Trophoblast cell (in vitro differentiated cells and primary cell): Measurements from ENCODE around the gene LHCGR. TPM values are rescaled to one million over a fixed set of nuclear protein-coding genes. Genes with fewer than 3 reads are reported as not detected.

Experiments
- DNase-seq, 2 donors: peaks; one replicate each; pipeline ENCODE4 v3.0.0-alpha.2; 2016
- H2AFZ ChIP-seq: 2 replicates; pipeline ENCODE4 v1.6.1; 2013; ENCODE audit warnings: low read length, moderate library complexity, mild to moderate bottlenecking; ENCODE audit not compliant: insufficient read depth, poor library complexity
- H2AK5ac ChIP-seq: 2 replicates; pipeline ENCODE4 v1.6.1; 2013; ENCODE audit warnings: mild to moderate bottlenecking, low read length
- H2BK120ac ChIP-seq: 2 replicates; pipeline ENCODE4 v1.6.1; 2013; ENCODE audit warnings: low read length, mild to moderate bottlenecking, moderate library complexity; ENCODE audit not compliant: insufficient read depth, poor library complexity
- H2BK12ac ChIP-seq: 2 replicates; pipeline ENCODE4 v1.6.1; 2013; ENCODE audit warnings: mild to moderate bottlenecking, low read length, moderate library complexity
- H2BK5ac ChIP-seq: 2 replicates; pipeline ENCODE4 v1.6.1; 2013; ENCODE audit warnings: low read length, low read depth, moderate library complexity, mild to moderate bottlenecking; ENCODE audit not compliant: poor library complexity
- H3K14ac ChIP-seq: 2 replicates; pipeline ENCODE4 v1.6.1; 2013; ENCODE audit warnings: mild to moderate bottlenecking, low read length
- H3K18ac ChIP-seq: 2 replicates; pipeline ENCODE4 v1.6.1; 2013; ENCODE audit warnings: mild to moderate bottlenecking, low read length
- H3K23ac ChIP-seq: 2 replicates; pipeline ENCODE4 v1.6.1; 2013; ENCODE audit warnings: low read length
- H3K27ac ChIP-seq: 2 replicates; pipeline ENCODE4 v1.5.1; 2013; ENCODE audit warnings: low read depth, mild to moderate bottlenecking, inconsistent platforms, low read length, moderate library complexity
- H3K27me3 ChIP-seq: 2 replicates; pipeline ENCODE4 v1.6.1; 2013; ENCODE audit warnings: inconsistent platforms, mild to moderate bottlenecking, low read length, moderate library complexity; ENCODE audit not compliant: insufficient read depth
- H3K36me3 ChIP-seq, 2 experiments: 1 replicate in 1 of 2; 2 replicates in 1 of 2; pipeline ENCODE4 v1.6.1; 2013; ENCODE audit warnings: low read length in 2 of 2, mild to moderate bottlenecking in 2 of 2, moderate library complexity in 1 of 2; ENCODE audit not compliant: insufficient read depth in 2 of 2, control insufficient read depth in 1 of 2
- H3K4ac ChIP-seq: 2 replicates; pipeline ENCODE4 v1.6.1; 2013; ENCODE audit warnings: low read depth, mild to moderate bottlenecking, low read length, moderate library complexity
- H3K4me1 ChIP-seq, 2 experiments: 1 replicate in 1 of 2; 2 replicates in 1 of 2; pipeline ENCODE4 v1.6.1; 2013; ENCODE audit warnings: low read length in 2 of 2, mild to moderate bottlenecking in 2 of 2, moderate library complexity in 1 of 2; ENCODE audit not compliant: insufficient read depth in 2 of 2, control insufficient read depth in 1 of 2
- H3K4me2 ChIP-seq: 2 replicates; pipeline ENCODE4 v1.6.1; 2013; ENCODE audit warnings: inconsistent platforms, mild to moderate bottlenecking, low read length, moderate library complexity
- H3K4me3 ChIP-seq: 2 replicates; pipeline ENCODE4 v1.5.1; 2013; ENCODE audit warnings: mild to moderate bottlenecking, low read depth, low read length, inconsistent platforms
- H3K79me1 ChIP-seq: one replicate; pipeline ENCODE4 v1.6.1; 2013; ENCODE audit warnings: low read length
- H3K79me2 ChIP-seq: 2 replicates; pipeline ENCODE4 v1.6.1; 2013; ENCODE audit warnings: low read length, mild to moderate bottlenecking; ENCODE audit not compliant: control insufficient read depth, insufficient read depth, poor library complexity
- H3K9ac ChIP-seq: 2 replicates; pipeline ENCODE4 v1.6.1; 2013; ENCODE audit warnings: mild to moderate bottlenecking, low read length
- H3K9me3 ChIP-seq: 2 replicates; pipeline ENCODE4 v1.6.1; 2013; ENCODE audit warnings: low read depth, mild to moderate bottlenecking, control low read depth, inconsistent platforms, low read length; ENCODE audit not compliant: insufficient read depth
- H4K12ac ChIP-seq: 2 replicates; pipeline ENCODE4 v1.6.1; 2013; ENCODE audit warnings: low read depth, mild to moderate bottlenecking, low read length, moderate library complexity
- H4K8ac ChIP-seq: 2 replicates; pipeline ENCODE4 v1.6.1; 2013; ENCODE audit warnings: low read depth, mild to moderate bottlenecking, low read length, moderate library complexity
- H4K91ac ChIP-seq: one replicate; pipeline ENCODE4 v1.6.1; 2013; ENCODE audit warnings: low read depth, mild to moderate bottlenecking, low read length, moderate library complexity
- WGBS: extraction: QIAGEN DNeasy Blood & Tissue Kit; methylation state at CpG from one replicate; pipeline ENCODE4 v1.1.7; 2013; ENCODE audit warnings: missing lambda C conversion rate; ENCODE audit not compliant: insufficient read length, insufficient coverage; ENCODE audit errors: extremely low coverage; 5-methylcytosine and 5-hydroxymethylcytosine counted together
- polyA plus RNA-seq: library from polyadenylated mRNA; stranded (reverse); fragments of 200-250 nt; gene quantifications from 2 replicates; pipeline ENCODE4 v1.2.3, GENCODE V29; 2013

LHCGR gene
- 0.01 TPM in 1 of 2 replicates, not detected in the other for polyA plus RNA-seq

DNA sequence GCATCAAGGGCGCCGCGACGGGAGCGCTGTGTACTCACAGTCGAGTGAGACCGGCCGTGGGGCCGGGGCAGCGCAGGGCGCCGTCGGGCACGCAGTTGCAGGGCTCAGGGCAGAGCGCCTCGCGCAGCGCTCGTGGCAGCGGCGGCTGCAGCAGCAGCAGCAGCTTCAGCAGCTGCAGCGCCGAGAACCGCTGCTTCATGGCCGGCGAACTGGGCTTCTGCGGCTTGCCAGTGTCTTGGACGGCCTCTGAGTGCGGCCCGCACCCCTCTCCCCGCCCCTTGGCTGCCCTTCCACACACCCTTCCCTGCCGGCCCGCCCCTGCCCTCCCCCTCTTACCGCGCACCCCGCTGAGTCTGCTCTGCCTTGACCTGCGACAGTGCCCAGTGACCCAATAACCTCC is at the start of gene LHCGR:
LHCGR (minus strand) TSS at position 252 of the 400 bp plus-strand sequence; CDS start at position 199, 53 bp downstream.
- no CpG with 5 or more reads among the region's 37 CpGs for WGBS
- Histone ChIP-seq H3K4me2 (peak within 1 kb of the TSS; percentile 65), H2BK5ac (no peak within 1 kb of the TSS), H3K23ac (no peak within 1 kb of the TSS), H3K36me3 (no peaks in the 10 kb centered on the region), H2AFZ (no peak within 1 kb of the TSS), H2AK5ac (no peak within 1 kb of the TSS), H4K8ac (no peak within 1 kb of the TSS), H4K91ac (no peak within 1 kb of the TSS), H3K27me3 (peaks cover 3% of the 10 kb centered on the region), H4K12ac (no peak within 1 kb of the TSS), H3K79me1 (no peaks in the 10 kb centered on the region), H3K4ac (no peak within 1 kb of the TSS), H3K27ac (no peak within 1 kb of the TSS), H2BK12ac (no peak within 1 kb of the TSS), H3K4me1 (peaks cover 0 to 6% of the 10 kb centered on the region in 2 experiments), H2BK120ac (no peak within 1 kb of the TSS), H3K4me3 (no peak within 1 kb of the TSS), H3K9ac (no peak within 1 kb of the TSS), H3K9me3 (peaks cover 1% of the 10 kb centered on the region), H3K79me2 (no peaks in the 10 kb centered on the region), H3K14ac (no peak within 1 kb of the TSS), H3K18ac (no peak within 1 kb of the TSS)
- no peak for DNase-seq

DNA sequence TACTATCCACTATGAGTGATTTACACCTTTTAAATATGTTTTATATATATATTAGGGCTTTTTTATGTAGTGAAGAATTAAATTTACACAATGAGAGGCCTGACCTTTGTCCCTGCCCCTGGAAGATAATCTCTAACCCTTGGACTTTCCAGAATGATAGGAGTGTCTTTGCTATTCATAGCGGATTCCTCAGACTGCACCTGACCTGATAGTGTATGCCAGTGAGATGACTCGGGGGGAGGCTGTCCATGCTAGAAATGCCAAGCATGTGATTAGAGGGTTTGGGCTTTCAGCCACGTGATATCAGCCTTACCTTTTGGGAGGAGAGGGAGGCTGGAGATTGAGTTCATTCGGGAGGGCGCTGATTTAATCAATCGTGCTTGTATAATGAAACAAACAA is 44.1 kb upstream of the LHCGR start:
- Histone ChIP-seq H3K4me1 (no peaks in the 10 kb centered on the region), H4K8ac (no peak overlapping the region), H2AK5ac (no peak overlapping the region), H3K36me3 (no peaks in the 10 kb centered on the region), H3K4me2 (no peak overlapping the region), H2BK120ac (no peak overlapping the region), H2BK12ac (no peak overlapping the region), H3K27ac (no peak overlapping the region), H4K12ac (no peak overlapping the region), H2BK5ac (no peak overlapping the region), H3K23ac (no peak overlapping the region), H2AFZ (no peak overlapping the region), H3K79me2 (no peaks in the 10 kb centered on the region), H3K4ac (no peak overlapping the region), H3K18ac (no peak overlapping the region), H3K9me3 (no peaks in the 10 kb centered on the region), H4K91ac (no peak overlapping the region), H3K14ac (no peak overlapping the region), H3K9ac (no peak overlapping the region), H3K27me3 (no peaks in the 10 kb centered on the region), H3K4me3 (no peak overlapping the region), H3K79me1 (no peaks in the 10 kb centered on the region)
- no CpG with 5 or more reads among the region's 6 CpGs for WGBS
- peak in 1 of 2 donors; percentile 32 for DNase-seq

DNA sequence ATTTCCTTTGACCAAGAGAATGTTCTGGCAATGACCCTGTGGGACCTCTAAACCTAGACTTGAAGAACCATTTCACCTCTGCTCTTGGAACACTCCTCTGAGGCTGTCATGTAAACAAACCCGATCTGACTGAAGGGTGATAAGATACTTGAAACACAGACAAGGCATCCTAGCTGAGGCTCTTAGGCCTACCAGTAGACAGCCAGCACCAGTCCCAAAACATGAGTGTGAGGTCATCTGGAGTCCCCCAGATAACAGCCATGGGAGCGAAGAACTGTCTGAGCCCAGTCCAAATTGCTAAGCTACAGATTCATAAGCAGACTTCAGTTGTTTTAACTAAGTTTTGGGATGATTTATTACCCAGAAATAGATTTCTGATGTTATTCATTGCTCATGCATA is 39.5 kb upstream of the LHCGR start:
- Histone ChIP-seq H2BK5ac (no peak overlapping the region), H3K27me3 (no peaks in the 10 kb centered on the region), H4K91ac (no peak overlapping the region), H3K79me2 (no peaks in the 10 kb centered on the region), H3K4ac (no peak overlapping the region), H3K27ac (no peak overlapping the region), H4K12ac (no peak overlapping the region), H2AK5ac (no peak overlapping the region), H3K79me1 (no peaks in the 10 kb centered on the region), H3K14ac (no peak overlapping the region), H2BK120ac (no peak overlapping the region), H3K4me3 (no peak overlapping the region), H3K4me2 (no peak overlapping the region), H3K36me3 (no peaks in the 10 kb centered on the region), H2AFZ (no peak overlapping the region), H3K9me3 (no peaks in the 10 kb centered on the region), H3K18ac (no peak overlapping the region), H3K9ac (no peak overlapping the region), H2BK12ac (no peak overlapping the region), H4K8ac (no peak overlapping the region), H3K23ac (no peak overlapping the region), H3K4me1 (no peaks in the 10 kb centered on the region)
- no CpG with 5 or more reads among the region's 2 CpGs for WGBS
- no peak for DNase-seq

DNA sequence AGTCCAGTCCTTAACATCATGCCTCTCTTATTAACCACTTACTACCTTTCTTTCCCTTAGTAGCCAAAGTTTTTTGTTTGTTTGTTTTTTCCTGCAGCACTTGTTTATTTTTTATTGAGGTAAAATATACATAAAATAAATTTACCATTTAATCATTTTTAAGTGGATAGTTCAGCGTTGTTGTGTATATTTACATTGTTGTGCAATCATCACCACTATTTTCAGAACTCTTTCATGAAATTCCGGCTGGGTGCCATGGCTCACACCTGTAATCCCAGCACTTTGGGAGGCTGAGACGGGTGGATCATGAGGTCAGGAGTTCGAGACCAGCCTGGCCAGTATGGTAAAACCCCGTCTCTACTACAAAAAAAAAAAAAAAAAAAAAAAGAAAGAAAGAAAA is 38.1 kb upstream of the LHCGR start:
- Histone ChIP-seq H4K91ac (no peak overlapping the region), H3K27ac (no peak overlapping the region), H2AFZ (no peak overlapping the region), H3K36me3 (no peaks in the 10 kb centered on the region), H3K9me3 (no peaks in the 10 kb centered on the region), H4K8ac (no peak overlapping the region), H2BK120ac (no peak overlapping the region), H3K79me2 (no peaks in the 10 kb centered on the region), H2BK12ac (no peak overlapping the region), H3K4me1 (no peaks in the 10 kb centered on the region), H3K4ac (no peak overlapping the region), H3K4me2 (no peak overlapping the region), H2AK5ac (no peak overlapping the region), H3K9ac (no peak overlapping the region), H3K27me3 (no peaks in the 10 kb centered on the region), H2BK5ac (no peak overlapping the region), H3K79me1 (no peaks in the 10 kb centered on the region), H3K23ac (no peak overlapping the region), H3K4me3 (no peak overlapping the region), H4K12ac (no peak overlapping the region), H3K18ac (no peak overlapping the region), H3K14ac (no peak overlapping the region)
- no peak for DNase-seq
- no CpG with 5 or more reads among the region's 5 CpGs for WGBS
